Cortex of kidney (tissue), 1 donor: Measurements from ENCODE around the gene NCF4.

Experiments used
- DNase-seq: peaks from one replicate; lab custom pipeline; 2025; lab: John Stamatoyannopoulos, UW

The NCF4 gene

GRCh38 chr22:36838119-36839030, 22.4 kb upstream of the NCF4 start:
- no peak for DNase-seq

- DNase-seq = no peak
These were observed 21.3 kb upstream of the NCF4 start for GRCh38 chr22:36839356-36840073.

GRCh38 chr22:36840106-36840505, 20.7 kb upstream of the NCF4 start:
- no peak for DNase-seq

- DNase-seq = no peak
These were observed 14.5 kb upstream of the NCF4 start for GRCh38 chr22:36846271-36846670.

- DNase-seq = no peak
These were observed 13.9 kb upstream of the NCF4 start for GRCh38 chr22:36846949-36847348.

- DNase-seq = no peak
These were observed 10.8 kb upstream of the NCF4 start for GRCh38 chr22:36850056-36850455.

- no peak for DNase-seq
These were observed 10.1 kb upstream of the NCF4 start for GRCh38 chr22:36850682-36851081.

- no peak for DNase-seq
These were observed 8.5 kb upstream of the NCF4 start for GRCh38 chr22:36852056-36852973.

GRCh38 chr22:36853407-36854099, 7.3 kb upstream of the NCF4 start:
- DNase-seq = no peak

- no peak for DNase-seq
These were observed 5.3 kb upstream of the NCF4 start for GRCh38 chr22:36855478-36855877.

- no peak for DNase-seq
These were observed 4.5 kb upstream of the NCF4 start for GRCh38 chr22:36856121-36856791.

GRCh38 chr22:36856792-36857135, 4.0 kb upstream of the NCF4 start:
- DNase-seq = no peak

GRCh38 chr22:36858156-36858555, 2.6 kb upstream of the NCF4 start:
- no peak for DNase-seq

GRCh38 chr22:36858966-36859365, 1.8 kb upstream of the NCF4 start:
- no peak for DNase-seq

- no peak for DNase-seq
These were observed 789 bp upstream of the NCF4 start for GRCh38 chr22:36860017-36860416.

- DNase-seq = no peak
These were observed 377 bp upstream of the NCF4 start for GRCh38 chr22:36860438-36860820.

- no peak for DNase-seq
These were observed 1.7 kb downstream of the NCF4 start for GRCh38 chr22:36862251-36863242.

- no peak for DNase-seq
These were observed 2.5 kb downstream of the NCF4 start for GRCh38 chr22:36863281-36863680.

GRCh38 chr22:36863979-36864378, 3.2 kb downstream of the NCF4 start:
- no peak for DNase-seq
